GM20431 (cell line): Measurements from ENCODE around the gene PPM1L.
"Not testable (repeated sequence)": the region's sequence is repeated elsewhere in the genome, so short reads cannot be mapped to it uniquely, and the experiment has no call there.

Experiments
- in situ Hi-C: fragments of 300-500 bp; cut with MseI, MboI; formaldehyde crosslinking; loops from one replicate; pipeline ENCODE4 v1.15.0; 2020; ENCODE audit warnings: low sequenced_read_pairs; ENCODE audit not compliant: unreplicated experiment

PPM1L gene

DNA sequence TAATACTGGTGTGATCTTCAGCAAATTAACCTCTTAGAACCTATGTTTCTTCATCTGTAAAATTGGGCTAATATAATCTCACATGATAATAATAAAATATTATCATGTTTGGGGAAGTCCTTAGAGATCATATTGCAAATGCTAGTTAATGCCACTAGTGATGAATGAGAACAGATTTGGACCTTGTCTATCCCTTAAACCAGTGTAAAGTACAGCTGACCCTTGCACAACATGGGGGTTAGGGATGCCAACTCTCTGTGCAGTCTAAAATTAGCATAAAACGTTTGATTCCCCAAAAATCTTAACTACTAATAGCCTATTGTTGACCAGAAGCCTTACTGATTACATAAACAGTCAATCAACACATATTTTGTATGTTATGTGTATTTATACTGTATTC, 207.9 kb downstream of the PPM1L start:
- in situ Hi-C loops: loop anchor here (25.0 kb wide), 2 partner anchors 323 to 448 kb away; no protein-coding TSS in a partner anchor

DNA sequence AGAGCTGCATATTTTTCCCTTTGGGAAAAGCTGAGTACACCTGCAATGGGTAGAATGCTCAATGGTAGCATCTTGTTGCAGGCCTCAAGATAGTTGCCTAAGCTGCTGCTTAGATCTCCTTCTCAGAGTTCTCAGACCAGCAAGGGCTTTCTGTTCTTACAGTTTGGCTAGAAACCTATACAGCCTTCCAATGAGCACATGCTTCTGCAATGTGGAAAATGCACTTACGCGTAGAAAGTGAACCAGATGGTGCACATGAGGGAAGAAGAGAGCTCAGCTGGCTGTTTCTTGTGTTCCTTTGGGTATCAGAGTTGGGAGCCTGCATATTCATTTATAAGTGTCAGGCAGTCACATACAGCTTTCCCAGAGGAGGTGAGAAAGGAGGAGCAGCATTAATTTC, 212.7 kb downstream of the PPM1L start:
- in situ Hi-C loops: loop anchor here (25.0 kb wide), 2 partner anchors 319 to 444 kb away; no protein-coding TSS in a partner anchor

DNA sequence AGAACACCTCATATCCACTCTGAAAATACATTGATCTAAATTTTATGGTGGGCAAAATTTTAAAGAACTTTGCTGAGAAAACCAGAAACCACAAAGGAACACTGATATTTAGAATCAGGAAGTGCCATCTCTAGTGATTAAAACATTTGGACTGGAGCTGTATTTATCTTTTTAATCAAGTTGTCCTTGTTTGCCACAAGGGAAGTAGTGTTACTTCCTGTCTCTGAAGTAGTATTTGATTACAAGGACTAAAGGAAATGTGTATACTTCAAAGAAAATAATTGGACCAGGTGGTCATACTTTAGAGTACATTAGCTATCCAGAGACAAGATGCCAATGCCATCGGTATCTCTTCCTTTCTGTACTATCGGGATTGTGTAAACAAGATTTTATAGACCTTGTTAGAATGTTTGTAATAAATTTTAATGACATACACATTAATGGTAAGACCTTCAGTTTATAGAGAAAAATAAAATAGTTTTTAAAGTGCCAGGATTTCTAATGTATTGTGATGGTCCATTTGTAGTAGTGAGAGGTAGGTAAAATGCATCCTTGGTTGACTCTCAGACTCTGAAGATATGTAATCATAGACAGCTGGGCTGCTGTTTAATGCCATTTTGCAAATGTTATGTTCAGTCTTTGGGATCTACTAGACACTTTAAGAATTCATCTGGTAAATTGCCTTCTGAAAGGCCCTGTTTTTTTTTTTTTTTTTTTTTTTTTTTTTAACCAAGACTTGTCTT, 217.2 kb downstream of the PPM1L start:
- in situ Hi-C loops: loop anchor here (25.0 kb wide), 2 partner anchors 314 to 439 kb away; no protein-coding TSS in a partner anchor

DNA sequence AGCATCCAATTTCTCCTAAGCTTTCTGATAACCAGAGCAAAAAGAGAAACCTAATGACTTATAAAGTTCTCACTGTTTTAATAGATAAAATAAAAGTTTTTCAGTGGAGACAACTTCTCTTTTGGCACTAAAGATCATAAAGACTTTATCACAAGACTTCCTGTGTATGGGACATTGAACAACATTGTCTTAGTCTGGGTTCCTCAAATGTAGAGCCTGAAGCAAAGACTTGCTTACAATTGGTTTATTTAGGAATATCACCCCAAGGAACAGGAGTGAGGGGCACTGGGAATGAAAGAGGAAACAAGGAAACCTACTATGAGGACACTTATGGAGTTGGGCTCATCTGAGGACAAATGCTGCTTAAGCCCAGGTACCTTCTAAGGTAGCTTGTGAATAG, 221.7 kb downstream of the PPM1L start:
- in situ Hi-C loops: no loop called here

DNA sequence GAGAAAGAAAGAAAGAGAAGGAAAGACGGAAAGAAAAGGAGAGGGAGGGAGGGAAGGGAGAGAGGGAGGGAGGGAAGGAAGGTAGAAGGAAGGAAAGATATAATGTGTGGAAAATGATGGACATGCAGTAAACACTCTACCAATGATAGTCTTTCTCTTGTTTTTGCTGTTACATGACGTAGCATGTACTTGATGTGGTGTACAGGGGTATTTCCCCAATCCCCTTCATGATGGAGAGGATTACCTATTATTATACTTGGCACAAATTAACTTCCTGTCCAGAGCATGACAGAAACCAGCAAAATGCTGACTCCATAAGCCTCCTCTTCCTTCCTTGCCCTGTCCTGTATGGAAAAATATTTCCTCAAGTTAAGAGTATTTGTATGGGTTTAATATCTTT, 224.7 kb downstream of the PPM1L start:
- in situ Hi-C loops: no loop called here

DNA sequence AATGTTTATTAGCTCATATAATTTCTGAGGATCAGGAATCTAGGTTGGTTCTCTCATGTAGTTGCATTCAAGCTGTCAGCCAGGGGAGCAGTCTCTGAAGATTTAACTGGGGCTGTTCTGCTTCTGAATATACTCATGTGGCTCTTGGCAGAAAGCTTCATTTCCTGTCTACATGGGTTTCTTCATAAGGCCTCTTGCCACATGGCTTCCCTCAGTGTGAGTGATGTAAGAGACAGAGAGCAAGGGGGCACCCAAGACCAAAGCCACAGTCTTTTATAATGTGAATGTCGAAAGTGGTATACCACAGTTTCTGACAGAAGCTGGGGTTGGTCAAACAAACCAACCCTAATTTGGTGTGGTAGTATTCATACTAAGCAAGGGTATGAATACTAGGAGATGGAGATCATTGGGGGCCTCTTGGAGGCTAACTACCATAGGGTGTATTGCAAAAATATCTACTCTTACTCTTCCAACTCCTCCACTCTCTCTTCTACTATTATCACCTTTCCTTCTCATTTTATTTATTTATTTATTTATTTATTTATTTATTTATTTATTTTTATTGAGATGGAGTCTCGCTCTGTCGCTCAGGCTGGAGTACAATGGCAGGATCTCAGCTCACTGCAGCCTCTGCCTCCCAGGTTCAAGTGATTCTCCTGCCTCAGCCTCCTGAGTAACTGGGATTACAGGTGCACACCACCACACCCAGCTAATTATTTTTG, 225.3 kb downstream of the PPM1L start:
- in situ Hi-C loops: no loop called here

DNA sequence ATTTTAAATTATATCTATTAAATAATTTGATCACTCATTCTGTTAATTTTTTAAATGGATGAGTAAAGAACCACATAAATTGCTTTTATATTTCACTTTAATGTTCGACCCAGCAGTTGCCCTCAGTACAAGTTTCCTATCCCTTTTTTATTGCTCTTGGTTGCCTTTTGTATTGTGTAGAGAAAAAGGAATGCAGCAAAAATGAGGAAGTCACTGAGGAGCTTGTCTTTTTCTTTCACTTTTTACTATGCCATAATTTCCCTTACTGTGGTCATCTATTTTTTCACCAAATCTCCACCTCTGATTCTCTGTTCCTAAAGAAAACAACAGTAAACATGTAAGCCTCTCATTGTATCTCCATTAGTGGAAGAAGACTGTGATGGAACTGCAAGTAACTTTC, 226.5 kb downstream of the PPM1L start:
- in situ Hi-C loops: no loop called here

DNA sequence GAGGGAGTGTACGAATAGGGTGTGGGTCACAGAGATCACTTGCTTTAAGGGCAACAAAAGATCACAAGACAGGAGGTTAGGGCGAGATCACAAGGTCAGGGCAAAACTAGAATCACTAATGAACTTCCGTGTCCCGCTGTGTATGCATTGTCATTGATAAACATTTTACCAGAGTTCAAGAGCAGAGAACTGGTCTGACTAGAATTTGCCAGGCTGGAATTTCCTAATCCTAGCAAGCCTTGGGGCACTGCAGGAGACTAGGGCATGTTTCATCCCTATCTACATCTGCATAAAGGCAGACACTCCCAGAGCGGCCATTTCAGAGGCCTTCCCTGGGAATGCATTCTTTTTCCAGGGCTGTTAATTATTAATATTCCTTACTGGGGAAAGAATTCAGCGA, 227.9 kb downstream of the PPM1L start:
- in situ Hi-C loops: not testable (repeated sequence)

DNA sequence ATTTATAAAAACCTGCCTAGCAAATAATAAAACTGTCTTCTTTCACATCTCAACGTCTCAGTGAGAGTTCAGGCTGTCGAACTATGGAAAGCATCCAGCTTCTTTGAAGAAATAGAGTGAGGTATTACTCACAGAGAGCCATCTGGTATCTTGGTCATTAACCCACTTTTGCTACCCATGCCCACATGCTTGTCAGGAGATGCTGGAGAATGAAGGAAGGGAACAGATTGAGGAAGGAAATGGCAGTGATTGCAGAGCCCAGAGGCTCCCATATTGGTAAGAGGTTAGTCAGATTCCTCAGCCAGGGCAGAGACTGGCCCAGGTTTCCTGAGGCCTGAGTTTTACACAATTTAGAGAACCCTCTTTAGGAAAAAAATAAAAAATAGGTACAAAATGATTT, 230.0 kb downstream of the PPM1L start:
- in situ Hi-C loops: no loop called here

DNA sequence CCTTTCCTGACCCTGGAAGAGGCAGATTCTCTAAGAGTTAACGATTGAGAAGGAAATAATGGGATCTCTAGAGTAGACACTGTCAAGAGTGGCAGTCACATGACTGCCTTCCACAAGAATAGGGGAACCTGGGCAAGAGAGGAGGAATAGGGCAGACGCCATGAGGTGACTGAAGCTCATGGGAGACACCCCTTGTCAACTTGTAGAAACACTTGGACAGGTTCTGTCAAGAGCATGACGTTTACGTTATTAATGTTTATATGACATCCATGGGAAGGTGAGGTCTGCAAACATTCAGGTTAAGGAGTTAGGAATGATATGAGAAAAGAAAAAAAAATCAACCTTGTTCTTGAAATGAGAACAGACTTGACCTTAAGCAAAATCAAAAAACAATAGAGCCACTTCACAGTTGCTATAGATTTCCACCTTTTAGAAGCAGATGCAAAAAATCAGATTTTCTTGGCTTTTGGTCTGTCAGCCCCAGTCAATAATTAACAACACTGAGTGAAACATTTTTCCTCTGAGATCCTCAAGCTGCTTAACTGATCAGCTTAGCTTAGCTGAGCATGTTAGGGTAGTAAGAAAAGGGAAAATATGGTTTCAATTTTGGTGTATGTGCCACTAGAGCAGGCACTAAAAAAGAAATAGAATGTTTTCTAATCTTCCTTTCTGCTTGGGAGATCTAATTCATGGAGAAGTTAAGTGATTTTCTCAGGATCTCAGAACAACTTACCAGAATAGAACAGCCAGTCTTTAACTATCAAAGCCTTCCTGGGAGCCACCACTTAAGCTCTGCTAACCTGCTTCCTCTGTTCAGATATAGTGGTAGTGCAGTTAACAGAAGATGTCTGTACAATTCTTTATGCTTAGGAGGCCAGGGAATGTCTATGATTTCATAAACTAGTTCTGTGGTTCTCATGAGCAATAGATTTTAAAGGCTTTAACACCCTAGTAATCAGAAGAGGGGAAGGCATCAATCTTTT, 232.2 kb downstream of the PPM1L start:
- in situ Hi-C loops: no loop called here

DNA sequence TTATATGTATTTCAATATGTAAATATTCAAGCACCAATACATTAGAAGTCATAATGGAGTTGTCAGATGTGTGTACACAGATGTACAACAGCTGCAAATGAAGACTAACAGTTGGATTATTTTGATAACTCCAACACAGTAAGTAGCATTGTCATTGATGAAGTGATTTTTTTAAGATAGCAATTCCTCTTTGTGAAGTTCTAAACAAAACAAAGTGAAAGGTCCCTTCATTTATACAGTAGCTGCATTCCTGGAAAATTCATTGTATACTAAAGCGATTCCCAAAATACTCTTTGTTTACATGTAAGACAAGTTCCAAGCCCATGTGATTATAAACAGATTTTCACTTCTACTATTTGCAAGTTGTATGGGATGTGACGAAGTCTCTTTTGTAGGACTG, 234.4 kb downstream of the PPM1L start:
- in situ Hi-C loops: no loop called here

DNA sequence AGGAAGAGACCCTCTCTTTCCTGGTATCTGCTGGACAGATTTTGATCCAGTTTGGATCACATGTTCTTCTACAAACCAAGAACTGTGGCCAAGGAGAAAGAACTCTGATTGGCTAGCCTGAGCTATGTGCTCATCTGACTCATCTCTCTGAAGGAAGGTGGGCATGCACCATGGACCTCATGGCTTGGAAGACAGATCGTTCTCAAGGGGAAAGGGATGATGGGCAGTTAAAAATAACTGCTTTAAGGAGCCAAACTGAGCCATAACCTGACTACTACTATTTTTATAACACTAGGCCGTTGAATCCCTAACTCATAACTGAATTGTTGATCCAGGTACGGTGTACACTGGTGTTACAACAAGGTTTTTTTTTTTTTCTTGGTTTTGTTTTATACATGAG, 236.7 kb downstream of the PPM1L start:
- in situ Hi-C loops: no loop called here

DNA sequence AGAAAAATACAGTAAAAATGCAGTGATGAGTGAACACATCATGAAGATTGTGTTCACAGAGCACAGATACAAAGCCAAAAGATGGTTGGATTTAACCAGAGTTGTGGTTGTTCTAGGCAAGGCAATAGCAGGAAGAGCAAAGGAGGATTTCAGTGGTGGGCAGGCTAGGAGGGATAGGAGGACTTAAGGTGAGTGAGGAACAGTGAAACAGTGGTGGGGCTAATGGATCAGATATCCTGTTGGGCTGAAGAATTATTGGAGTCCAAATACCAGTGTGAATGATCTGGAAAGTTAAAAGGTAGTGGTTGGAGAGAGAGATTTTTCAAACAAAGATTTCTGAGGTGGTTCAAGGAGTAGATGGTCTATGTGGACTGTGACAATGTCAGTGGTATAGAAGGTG, 240.8 kb downstream of the PPM1L start:
- in situ Hi-C loops: no loop called here

DNA sequence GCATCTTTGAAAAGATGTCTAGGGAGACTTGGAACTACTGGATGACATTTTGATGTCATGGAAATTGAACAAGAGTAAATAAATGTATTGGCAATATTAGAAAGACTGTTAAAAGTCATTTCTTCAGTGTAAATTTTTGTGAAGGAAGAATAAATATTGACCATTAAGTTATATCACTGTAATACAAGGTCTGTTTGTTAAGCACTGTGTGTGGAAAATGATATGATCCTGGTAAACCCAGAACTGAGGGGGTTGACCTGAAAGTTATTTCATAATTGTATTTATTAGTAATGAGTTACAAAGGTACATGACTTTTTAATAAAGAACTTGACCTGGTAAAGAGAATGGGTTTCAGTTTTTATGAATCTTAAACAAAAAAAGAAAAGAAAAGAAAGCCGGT, 242.6 kb downstream of the PPM1L start:
- in situ Hi-C loops: no loop called here

DNA sequence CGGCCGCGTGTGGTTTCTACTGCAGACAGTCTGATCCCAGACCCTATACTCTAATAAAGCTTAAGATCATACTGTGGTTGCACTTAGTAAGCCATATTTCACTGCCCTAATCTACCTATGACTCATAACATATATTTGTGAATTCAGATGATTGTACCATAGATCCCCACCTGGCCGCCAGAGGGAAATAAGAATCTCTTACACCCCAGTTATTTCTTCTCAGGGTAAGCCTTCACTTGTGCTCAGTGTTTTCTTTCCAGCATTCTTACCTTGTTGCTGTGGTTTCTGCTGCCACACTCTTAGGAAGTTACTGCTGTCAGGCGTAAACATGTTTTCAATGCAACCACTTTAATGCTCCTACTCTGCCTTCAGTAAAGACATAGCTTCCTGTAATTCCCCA, 243.2 kb downstream of the PPM1L start:
- in situ Hi-C loops: no loop called here

DNA sequence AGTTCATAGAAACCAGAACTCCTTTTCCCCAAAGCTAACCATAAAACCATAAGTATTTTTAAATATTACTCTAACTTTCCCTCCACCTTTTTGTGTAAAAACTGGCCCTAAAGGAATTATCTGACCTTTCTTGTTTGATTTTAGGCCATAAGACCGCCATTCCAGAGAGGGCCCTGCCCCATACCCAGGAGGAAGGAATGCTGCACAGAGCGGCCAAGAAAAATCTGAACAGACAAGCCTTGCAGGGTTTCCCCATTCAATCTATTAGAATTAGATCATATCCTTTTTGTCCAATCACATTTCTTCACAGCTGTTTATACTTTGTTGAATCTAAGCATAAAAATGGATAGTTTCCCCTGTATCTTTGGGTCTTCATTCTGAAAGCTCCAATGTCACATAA, 252.1 kb downstream of the PPM1L start:
- in situ Hi-C loops: no loop called here

DNA sequence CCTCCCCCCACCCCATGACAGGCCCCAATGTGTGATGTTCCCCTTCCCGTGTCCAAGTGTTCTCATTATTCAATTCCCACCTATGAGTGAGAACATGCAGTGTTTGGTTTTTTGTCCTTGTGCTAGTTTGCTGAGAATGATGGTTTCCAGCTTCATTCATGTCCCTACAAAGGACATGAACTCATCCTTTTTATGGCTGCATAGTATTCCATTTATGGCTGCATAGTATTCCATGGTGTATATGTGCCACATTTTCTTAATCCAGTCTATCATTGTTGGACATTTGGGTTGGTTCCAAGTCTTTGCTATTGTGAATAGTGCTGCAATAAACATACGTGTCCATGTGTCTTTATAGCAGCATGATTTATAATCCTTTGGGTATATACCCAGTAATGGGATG, 254.1 kb downstream of the PPM1L start:
- in situ Hi-C loops: not testable (repeated sequence)

DNA sequence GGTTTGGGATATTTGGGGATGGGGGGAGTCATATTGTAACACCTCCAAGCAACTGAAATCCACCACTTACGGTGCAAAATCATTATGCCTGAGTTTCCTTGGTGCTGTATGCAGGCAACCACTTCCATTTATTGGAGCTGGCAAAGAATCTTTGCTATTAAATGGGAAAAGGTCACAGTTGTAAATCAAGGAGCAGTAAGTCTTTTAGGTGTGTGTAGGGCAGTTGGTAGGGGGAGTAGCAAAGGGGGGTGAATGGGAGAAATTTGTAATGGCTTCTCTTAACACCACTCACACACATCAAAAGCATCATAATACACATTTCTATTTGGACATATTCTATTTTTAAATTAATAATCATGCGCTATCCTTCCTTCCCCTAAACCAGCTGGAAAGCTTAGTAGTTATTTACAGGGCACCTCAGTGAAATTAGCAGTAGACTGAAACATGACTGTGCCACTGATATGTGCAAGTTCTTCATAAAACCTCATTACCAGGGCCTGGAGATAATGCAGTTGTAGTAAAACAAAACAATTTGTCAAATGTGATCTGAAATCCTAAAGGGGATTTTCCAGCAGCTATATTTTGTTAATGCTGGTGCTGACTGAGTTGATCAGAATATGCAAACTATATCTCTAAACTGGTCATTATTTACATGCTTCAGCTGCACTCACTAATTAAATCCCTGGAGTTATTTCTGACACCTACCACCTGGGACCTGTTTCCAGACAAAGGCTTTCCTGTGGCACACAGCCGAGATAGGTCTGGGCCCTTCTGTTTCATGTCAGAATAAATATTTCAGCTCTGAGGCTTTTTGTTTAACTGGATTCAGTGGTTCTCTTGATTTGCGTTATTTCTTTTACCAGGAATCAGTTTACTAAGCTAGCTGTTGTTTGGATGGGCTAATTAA, 259.1 kb downstream of the PPM1L start:
- in situ Hi-C loops: no loop called here
